ENCODE results near the gene LYRM4. TPM values are rescaled to one million over a fixed set of nuclear protein-coding genes. Genes with fewer than 3 reads are reported as not detected.

The LYRM4 gene
- total RNA-seq, 2 experiments from 2014 or later: 24.8 to 28.1 TPM

DNA sequence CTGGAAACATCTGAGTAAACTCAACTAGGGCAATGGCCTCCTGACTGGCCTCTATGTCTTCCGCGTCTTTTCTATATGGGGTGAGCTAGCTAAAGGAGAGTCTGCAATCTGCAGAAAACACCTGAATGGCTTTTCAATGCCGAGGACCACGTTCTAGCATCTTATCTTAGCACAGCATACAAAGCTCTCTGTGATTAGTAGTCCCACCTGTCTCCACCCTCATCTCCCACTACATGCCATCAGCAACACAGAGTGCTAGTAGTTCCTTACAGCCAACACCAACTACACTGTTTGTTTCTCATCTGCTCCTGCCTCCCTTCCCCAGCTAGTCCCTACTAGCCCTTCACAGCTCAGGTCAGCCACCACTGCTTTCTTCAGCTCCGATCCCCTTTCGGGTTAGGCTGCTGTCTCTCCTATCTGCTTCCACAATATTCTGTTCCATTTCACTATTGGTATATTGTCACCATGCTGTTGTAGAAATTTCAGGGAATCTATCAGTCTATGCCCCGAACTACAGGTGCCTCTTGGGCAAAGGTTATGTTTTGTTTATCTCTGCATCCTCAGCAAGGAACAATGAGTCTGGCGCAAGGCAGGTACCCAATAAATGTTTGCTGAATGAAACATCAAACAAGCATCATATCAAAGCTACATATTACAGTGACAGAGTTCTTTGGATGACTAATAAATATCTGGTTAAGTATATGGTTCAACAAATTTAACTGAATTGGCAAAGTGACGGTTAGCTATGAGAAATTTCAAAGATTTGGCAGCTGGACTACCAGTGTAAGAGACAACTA, 12.2 kb downstream of the LYRM4 start:
- intact Hi-C loops (cut with DNase I, micrococcal nuclease): no loop called here
- no peak overlapping the region for H3K4me3 ChIP-seq (ENCODE audit: low read length)
- ATAC-seq (ENCODE audit: poor library complexity): no peak
- Mint-ChIP-seq H3K4me1 (ENCODE audit: low read depth) (no peaks in the 10 kb centered on the region), H3K4me3 (no peak overlapping the region), H3K27ac (no peak overlapping the region), H3K27me3 (no peaks in the 10 kb centered on the region), H3K36me3 (ENCODE audit: low read depth) (peaks cover 20% of the 10 kb centered on the region), H3K9me3 (no peaks in the 10 kb centered on the region)
- no peaks in the 10 kb centered on the region for H3K9me3 ChIP-seq (ENCODE audit: control insufficient read depth in 1 of 2, insufficient read depth in 1 of 2, low read length in 2 of 2)
- no peak overlapping the region for H3K27ac ChIP-seq (ENCODE audit: low read depth in 1 of 2, low read length in 2 of 2)
- H3K36me3 ChIP-seq (ENCODE audit: insufficient read depth, low read length): peaks cover 2% of the 10 kb centered on the region
- H3K27me3 ChIP-seq (ENCODE audit: control insufficient read depth in 1 of 2, insufficient read depth in 2 of 2, low read length in 2 of 2): no peaks in the 10 kb centered on the region
- TF ChIP-seq, protein P1, sequence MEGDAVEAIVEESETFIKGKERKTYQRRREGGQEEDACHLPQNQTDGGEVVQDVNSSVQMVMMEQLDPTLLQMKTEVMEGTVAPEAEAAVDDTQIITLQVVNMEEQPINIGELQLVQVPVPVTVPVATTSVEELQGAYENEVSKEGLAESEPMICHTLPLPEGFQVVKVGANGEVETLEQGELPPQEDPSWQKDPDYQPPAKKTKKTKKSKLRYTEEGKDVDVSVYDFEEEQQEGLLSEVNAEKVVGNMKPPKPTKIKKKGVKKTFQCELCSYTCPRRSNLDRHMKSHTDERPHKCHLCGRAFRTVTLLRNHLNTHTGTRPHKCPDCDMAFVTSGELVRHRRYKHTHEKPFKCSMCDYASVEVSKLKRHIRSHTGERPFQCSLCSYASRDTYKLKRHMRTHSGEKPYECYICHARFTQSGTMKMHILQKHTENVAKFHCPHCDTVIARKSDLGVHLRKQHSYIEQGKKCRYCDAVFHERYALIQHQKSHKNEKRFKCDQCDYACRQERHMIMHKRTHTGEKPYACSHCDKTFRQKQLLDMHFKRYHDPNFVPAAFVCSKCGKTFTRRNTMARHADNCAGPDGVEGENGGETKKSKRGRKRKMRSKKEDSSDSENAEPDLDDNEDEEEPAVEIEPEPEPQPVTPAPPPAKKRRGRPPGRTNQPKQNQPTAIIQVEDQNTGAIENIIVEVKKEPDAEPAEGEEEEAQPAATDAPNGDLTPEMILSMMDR (IDR thresholded peaks at IDR 0.05): no peak
- ChIA-PET CTCF (no interaction called here), POLR2A (interaction anchor here (0.6 to 1.3 kb wide), 2 partner anchors 10 to 1172 kb away, joined by 3 to 4 read pairs; no protein-coding TSS in a partner anchor)
- no peaks in the 10 kb centered on the region for H3K4me1 ChIP-seq (ENCODE audit: insufficient read depth, low read length)
- no peak for DNase-seq

DNA sequence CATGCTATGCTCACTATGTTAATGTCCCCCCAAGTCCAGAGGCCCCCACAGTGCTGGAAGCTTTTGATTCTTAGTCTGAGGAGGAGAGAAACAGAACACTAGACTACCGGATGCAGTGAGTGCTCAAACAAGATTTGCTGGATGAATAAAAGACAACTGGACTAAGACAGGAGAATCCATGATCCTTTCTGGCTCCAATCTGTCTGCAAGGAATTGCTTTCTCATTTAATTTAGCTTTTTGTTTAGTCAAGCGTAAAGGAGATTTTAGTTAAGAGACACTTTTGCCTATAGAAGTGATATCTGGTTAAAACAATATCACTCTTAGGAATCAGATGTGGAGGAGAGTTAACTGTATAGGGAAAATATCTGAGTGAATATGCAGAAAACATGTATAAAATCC, 13.5 kb downstream of the LYRM4 start:
- CTCF ChIA-PET: no interaction called here
- Mint-ChIP-seq H3K36me3 (ENCODE audit: low read depth) (peaks cover 7% of the 10 kb centered on the region), H3K9me3 (no peaks in the 10 kb centered on the region), H3K27ac (no peak overlapping the region), H3K4me3 (no peak overlapping the region), H3K4me1 (ENCODE audit: low read depth) (no peaks in the 10 kb centered on the region), H3K27me3 (no peaks in the 10 kb centered on the region)
- POLR2A ChIA-PET: no interaction called here
- H3K36me3 ChIP-seq (ENCODE audit: insufficient read depth, low read length): no peaks in the 10 kb centered on the region
- DNase-seq (no peak), ATAC-seq (ENCODE audit: poor library complexity) (no peak)
- intact Hi-C loops (cut with DNase I, micrococcal nuclease): no loop called here
- no peaks in the 10 kb centered on the region for H3K4me1 ChIP-seq (ENCODE audit: insufficient read depth, low read length)
- no peaks in the 10 kb centered on the region for H3K27me3 ChIP-seq (ENCODE audit: control insufficient read depth in 1 of 2, insufficient read depth in 2 of 2, low read length in 2 of 2)
- H3K27ac ChIP-seq (ENCODE audit: low read depth in 1 of 2, low read length in 2 of 2): no peak overlapping the region
- H3K9me3 ChIP-seq (ENCODE audit: control insufficient read depth in 1 of 2, insufficient read depth in 1 of 2, low read length in 2 of 2): no peaks in the 10 kb centered on the region
- TF ChIP-seq, protein P1 (IDR thresholded peaks at IDR 0.05): no peak
- no peak overlapping the region for H3K4me3 ChIP-seq (ENCODE audit: low read length)

DNA sequence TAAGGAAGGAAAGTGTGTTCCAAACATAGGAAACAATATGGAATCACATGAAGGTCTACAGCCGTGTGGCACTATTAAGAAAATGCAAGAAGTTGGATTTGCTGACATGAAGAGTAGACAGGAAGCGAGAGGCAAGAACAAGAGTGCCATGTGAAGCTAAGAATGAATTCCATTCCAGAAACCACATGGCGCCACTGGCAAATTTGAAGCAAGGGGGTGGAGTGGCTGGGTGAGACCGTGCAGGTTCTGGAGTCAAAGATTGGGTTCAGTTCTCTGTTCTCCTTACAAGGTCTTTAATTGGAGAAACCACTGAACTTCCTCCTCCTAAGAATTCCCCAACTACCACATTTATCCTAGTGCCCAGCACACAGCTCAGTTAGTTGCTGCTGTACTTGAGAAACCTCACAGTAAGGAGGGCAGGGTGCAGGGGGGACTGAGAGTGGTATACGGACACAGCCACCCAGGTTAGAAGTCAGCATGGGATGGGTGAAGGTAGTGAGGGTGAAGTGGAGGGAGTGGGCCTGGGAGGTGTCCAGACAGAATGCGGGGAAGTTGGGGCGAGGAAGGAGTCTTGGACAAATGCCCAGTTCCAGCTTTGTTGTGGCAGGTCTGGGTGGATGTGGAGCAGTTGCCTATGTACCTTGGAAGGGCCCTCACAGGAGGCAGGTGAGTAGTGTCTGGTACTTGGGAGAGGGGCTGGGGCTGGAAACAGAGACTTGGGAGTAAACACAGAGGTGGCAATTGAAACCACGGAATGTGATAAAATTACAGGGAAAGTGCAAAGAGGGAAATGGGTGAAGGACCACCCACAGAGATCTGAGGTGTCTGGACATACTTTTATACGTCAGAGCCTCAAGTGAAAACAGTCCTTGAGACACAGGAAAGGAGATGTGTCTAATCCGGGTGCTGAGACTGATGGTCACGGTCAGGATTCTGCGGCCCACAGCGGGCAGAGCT, 14.3 kb downstream of the LYRM4 start:
- CTCF ChIA-PET: no interaction called here
- H3K4me1 Mint-ChIP-seq (ENCODE audit: low read depth): no peaks in the 10 kb centered on the region
- no peaks in the 10 kb centered on the region for H3K9me3 ChIP-seq (ENCODE audit: control insufficient read depth in 1 of 2, insufficient read depth in 1 of 2, low read length in 2 of 2)
- intact Hi-C loops (cut with DNase I, micrococcal nuclease): no loop called here
- H3K4me3 Mint-ChIP-seq: no peak overlapping the region
- H3K9me3 Mint-ChIP-seq: no peaks in the 10 kb centered on the region
- H3K27me3 Mint-ChIP-seq: no peaks in the 10 kb centered on the region
- H3K27ac ChIP-seq (ENCODE audit: low read depth in 1 of 2, low read length in 2 of 2): no peak overlapping the region
- no peaks in the 10 kb centered on the region for H3K4me1 ChIP-seq (ENCODE audit: insufficient read depth, low read length)
- TF ChIP-seq, protein P1 (IDR thresholded peaks at IDR 0.05): no peak
- POLR2A ChIA-PET: no interaction called here
- no peaks in the 10 kb centered on the region for H3K27me3 ChIP-seq (ENCODE audit: control insufficient read depth in 1 of 2, insufficient read depth in 2 of 2, low read length in 2 of 2)
- DNase-seq: no peak
- no peaks in the 10 kb centered on the region for H3K36me3 ChIP-seq (ENCODE audit: insufficient read depth, low read length)
- ATAC-seq (ENCODE audit: poor library complexity): no peak
- peaks cover 5% of the 10 kb centered on the region for H3K36me3 Mint-ChIP-seq (ENCODE audit: low read depth)
- no peak overlapping the region for H3K27ac Mint-ChIP-seq
- no peak overlapping the region for H3K4me3 ChIP-seq (ENCODE audit: low read length)

Data from CD4-positive, alpha-beta T cell (primary cell).